Measurements from ENCODE around the gene RANBP10.

- no peak for TF ChIP-seq EZH2 (conservative IDR thresholded peaks at IDR 0.05; ENCODE audit: low read depth, low read length)
- no peak for TF ChIP-seq CTCF (CRISPR knock-in tag; IDR thresholded peaks at IDR 0.05)
- TF ChIP-seq XRCC5 (optimal IDR thresholded peaks at IDR 0.05; ENCODE audit: low read length): no peak
- TF ChIP-seq ZNF143 (CRISPR knock-in tag; IDR thresholded peaks at IDR 0.05): no peak
- TF ChIP-seq POLR2AphosphoS5 (IDR thresholded peaks at IDR 0.05; ENCODE audit: low read depth, low read length): no peak
- no peak for TF ChIP-seq REST (IDR thresholded peaks at IDR 0.05; ENCODE audit: borderline replicate concordance in 1 of 2, low read depth in 1 of 2, low read length in 2 of 2)
- TF ChIP-seq TSC22D2 (CRISPR knock-in tag; IDR thresholded peaks at IDR 0.05; ENCODE audit: borderline replicate concordance): no peak
- no peak for TF ChIP-seq SP2 (CRISPR knock-in tag; IDR thresholded peaks at IDR 0.05)
- no peak for TF ChIP-seq HMG20B (CRISPR knock-in tag; conservative IDR thresholded peaks at IDR 0.05)
- no peak for TF ChIP-seq RELA (CRISPR knock-in tag; IDR thresholded peaks at IDR 0.05)
Observed at GRCh38 chr16:67760956-67761230, 45.5 kb downstream of the RANBP10 start.

Data from HepG2 (cell line).